Sigmoid colon (tissue), 7 donors: Measurements from ENCODE around the gene PRXL2A. TPM values are rescaled to one million over a fixed set of nuclear protein-coding genes. Genes with fewer than 3 reads are reported as not detected.
"Not testable (repeated sequence)": the region's sequence is repeated elsewhere in the genome, so short reads cannot be mapped to it uniquely, and the experiment has no call there.

ENCODE experiments used
- DNase-seq: peaks from one replicate; pipeline ENCODE4 v3.0.0-alpha.2; 2019
- H3K27ac ChIP-seq, 4 donors: fragments of 200-600 bp; sonication (generic); one replicate each; pipeline ENCODE4 v1.5.1; 2016 to 2019; ENCODE audit warnings: mild to moderate bottlenecking in 1 of 4
- H3K27me3 ChIP-seq, 3 donors: fragments of 200-600 bp; sonication (generic); one replicate each; pipeline ENCODE4 v1.5.1; 2019; ENCODE audit warnings: mild to moderate bottlenecking in 1 of 3
- H3K36me3 ChIP-seq, 4 donors: fragments of 200-600 bp; sonication (generic); one replicate each; pipeline ENCODE4 v1.5.1; 2016 to 2019
- H3K4me1 ChIP-seq, 4 donors: fragments of 200-600 bp; sonication (generic); one replicate each; pipeline ENCODE4 v1.5.1; 2017 to 2019
- H3K4me3 ChIP-seq, 4 donors: fragments of 200-600 bp; sonication (generic); one replicate each; pipeline ENCODE4 v1.5.1; 2017 to 2019; ENCODE audit warnings: mild to moderate bottlenecking in 2 of 4, moderate library complexity in 1 of 4
- H3K9me3 ChIP-seq, 4 donors: fragments of 200-600 bp in 3 of 4; sonication (generic) in 3 of 4; one replicate each; pipeline versions ENCODE4 v1.5.1 to v1.6.1; 2013 to 2019
- EP300 ChIP-seq, 4 donors: sonication (generic); formaldehyde crosslinking; IDR thresholded peaks; one replicate each; pipeline ENCODE4 v1.6.1; 2017; ENCODE audit warnings: antibody characterized with exemption in 4 of 4
- POLR2A ChIP-seq, 2 donors: fragments of 450-650 bp; IDR thresholded peaks; one replicate each; pipeline ENCODE4 v1.6.1; 2016; ENCODE audit warnings: antibody characterized with exemption in 2 of 2, mild to moderate bottlenecking in 2 of 2, moderate library complexity in 2 of 2
- POLR2AphosphoS5 ChIP-seq, 4 donors: sonication (generic); formaldehyde crosslinking; IDR thresholded peaks; one replicate each; pipeline ENCODE4 v1.6.1; 2017; ENCODE audit warnings: antibody characterized with exemption in 4 of 4
- WGBS, 2 donors: extraction: QIAGEN DNeasy Blood & Tissue Kit; methylation state at CpG; one replicate each; pipeline ENCODE4 v1.1.7; 2013; 5-methylcytosine and 5-hydroxymethylcytosine counted together
- intact Hi-C: fragments of 100-400 bp; cut with DNase I; formaldehyde crosslinking; loops from one replicate; pipeline ENCODE4 v1.15.1; 2023
- polyA plus RNA-seq, 3 donors: library from polyadenylated mRNA; stranded (reverse); fragments of 200-250 nt; gene quantifications; one replicate each; pipeline ENCODE4 v1.2.3, GENCODE V29; 2013
- total RNA-seq, 4 donors: library from RNA; depleted of rRNA; stranded (reverse); fragments of >200 nt; gene quantifications; one replicate each; pipeline ENCODE4 v1.1.0, GENCODE V29; 2016
- TF ChIP-seq, protein P1 (sequence below), 4 experiments: fragments of 450-650 bp in 3 of 4; fragments of 200-600 bp in 1 of 4; IDR thresholded peaks; one replicate each; pipeline ENCODE4 v1.5.1; 2016 to 2019; ENCODE audit warnings: antibody characterized with exemption in 4 of 4, mild to moderate bottlenecking in 3 of 4, moderate library complexity in 2 of 4
- donor health status: healthy with polysubstance abuse.
- donor health status: Bipolar disorder and iron deficiency.
- donor health status: healthy.

The PRXL2A gene
- total and polyA plus RNA-seq, 7 donors, result 33.3 to 63.5 (median 48.7) TPM

DNA sequence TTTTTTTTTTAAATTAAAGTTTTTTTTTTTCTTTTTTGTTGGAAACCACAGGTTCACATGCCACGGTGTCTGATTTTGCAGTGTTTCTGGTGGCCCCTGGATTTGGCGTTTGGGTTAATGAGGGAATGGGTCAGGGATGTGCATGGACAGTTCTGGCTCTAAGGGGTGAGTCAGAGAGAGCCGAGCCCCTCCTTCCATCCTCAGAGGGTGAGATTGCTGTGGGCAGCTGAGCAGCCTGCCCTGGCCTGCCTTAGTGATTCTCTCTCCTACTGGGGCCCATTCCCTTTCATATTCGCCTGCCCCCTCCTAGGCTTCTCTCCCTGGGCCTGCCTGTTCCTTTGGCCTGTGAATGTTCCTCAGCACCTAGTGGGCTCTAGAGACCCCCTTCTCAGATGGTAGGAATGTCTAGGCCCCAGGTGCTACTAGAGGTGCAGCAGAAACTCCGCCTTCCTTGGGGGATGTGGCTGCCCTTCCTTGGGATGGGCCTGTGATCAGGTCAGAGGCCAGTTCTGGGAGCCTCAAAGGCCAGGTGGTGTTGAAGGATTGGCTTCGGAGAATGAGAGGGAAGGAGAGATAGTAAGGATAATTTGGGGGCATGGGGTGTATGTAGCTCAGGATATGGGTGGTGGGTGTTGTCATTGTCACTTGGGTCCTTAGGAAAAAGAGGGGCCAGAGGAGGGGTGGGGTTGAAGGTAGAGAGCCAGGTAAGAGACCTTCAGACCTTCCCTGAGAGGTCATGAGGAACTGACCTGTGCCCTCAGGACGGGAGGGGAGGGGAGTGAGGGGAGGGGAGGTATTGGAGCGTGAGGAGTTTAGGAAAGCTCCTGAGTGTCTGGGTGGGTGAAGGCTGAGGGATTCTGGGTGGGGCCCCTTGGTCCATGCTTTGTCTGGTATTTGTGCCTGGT lies 65.6 kb downstream of the PRXL2A start:
- H3K9me3 ChIP-seq, result no peaks in the 10 kb centered on the region
- H3K4me1 ChIP-seq, result peaks cover 0 to 31% (median 30%) of the 10 kb centered on the region in 4 donors
- H3K36me3 ChIP-seq, result peaks cover 0 to 30% (median 0%) of the 10 kb centered on the region in 4 donors
- DNase-seq, result no peak
- no peaks in the 10 kb centered on the region for H3K27me3 ChIP-seq
- TF ChIP-seq POLR2A (IDR thresholded peaks at IDR 0.05) (no peak), EP300 (IDR thresholded peaks at IDR 0.05) (no peak), POLR2AphosphoS5 (IDR thresholded peaks at IDR 0.05) (no peak)
- TF ChIP-seq, protein P1, sequence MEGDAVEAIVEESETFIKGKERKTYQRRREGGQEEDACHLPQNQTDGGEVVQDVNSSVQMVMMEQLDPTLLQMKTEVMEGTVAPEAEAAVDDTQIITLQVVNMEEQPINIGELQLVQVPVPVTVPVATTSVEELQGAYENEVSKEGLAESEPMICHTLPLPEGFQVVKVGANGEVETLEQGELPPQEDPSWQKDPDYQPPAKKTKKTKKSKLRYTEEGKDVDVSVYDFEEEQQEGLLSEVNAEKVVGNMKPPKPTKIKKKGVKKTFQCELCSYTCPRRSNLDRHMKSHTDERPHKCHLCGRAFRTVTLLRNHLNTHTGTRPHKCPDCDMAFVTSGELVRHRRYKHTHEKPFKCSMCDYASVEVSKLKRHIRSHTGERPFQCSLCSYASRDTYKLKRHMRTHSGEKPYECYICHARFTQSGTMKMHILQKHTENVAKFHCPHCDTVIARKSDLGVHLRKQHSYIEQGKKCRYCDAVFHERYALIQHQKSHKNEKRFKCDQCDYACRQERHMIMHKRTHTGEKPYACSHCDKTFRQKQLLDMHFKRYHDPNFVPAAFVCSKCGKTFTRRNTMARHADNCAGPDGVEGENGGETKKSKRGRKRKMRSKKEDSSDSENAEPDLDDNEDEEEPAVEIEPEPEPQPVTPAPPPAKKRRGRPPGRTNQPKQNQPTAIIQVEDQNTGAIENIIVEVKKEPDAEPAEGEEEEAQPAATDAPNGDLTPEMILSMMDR (IDR thresholded peaks at IDR 0.05), result no peak
- 75 to 87% methylated on average over 8 of the region's 8 CpGs for WGBS, 2 donors
- H3K27ac ChIP-seq, result peak overlapping the region in 1 of 4 donors; percentile 2
- no peak overlapping the region for H3K4me3 ChIP-seq
- intact Hi-C loops, result no loop called here

DNA sequence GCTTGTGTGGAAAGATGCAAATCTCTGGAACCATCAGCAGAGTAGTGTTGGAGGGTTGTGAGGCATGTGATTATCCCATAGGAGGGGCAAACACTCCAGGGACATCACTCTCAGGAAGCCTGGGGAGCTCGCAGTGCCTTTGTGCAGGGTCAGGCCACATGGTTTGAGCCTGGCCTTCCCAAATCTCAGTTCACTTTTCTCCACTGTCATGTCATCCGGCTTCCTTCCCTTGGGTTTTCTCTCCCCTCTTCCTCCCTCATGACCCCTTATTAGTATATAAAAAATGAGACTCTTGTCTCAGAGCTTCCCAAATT lies 66.2 kb downstream of the PRXL2A start:
- H3K36me3 ChIP-seq, result peaks cover 0 to 30% (median 0%) of the 10 kb centered on the region in 4 donors
- intact Hi-C loops, result no loop called here
- H3K4me3 ChIP-seq, result no peak overlapping the region
- H3K4me1 ChIP-seq, result peaks cover 0 to 29% (median 27%) of the 10 kb centered on the region in 4 donors
- H3K27ac ChIP-seq, result peak overlapping the region in 1 of 4 donors; percentile 2
- no peaks in the 10 kb centered on the region for H3K27me3 ChIP-seq
- TF ChIP-seq POLR2AphosphoS5 (IDR thresholded peaks at IDR 0.05) (no peak), EP300 (IDR thresholded peaks at IDR 0.05) (no peak), POLR2A (IDR thresholded peaks at IDR 0.05) (no peak)
- TF ChIP-seq, protein P1 (IDR thresholded peaks at IDR 0.05), result no peak
- no peaks in the 10 kb centered on the region for H3K9me3 ChIP-seq
- no peak for DNase-seq
- 78 to 84% methylated on average over 2 of the region's 2 CpGs for WGBS, 2 donors

GRCh38 chr10:80474941-80475340 lies 66.6 kb downstream of the PRXL2A start:
- Histone ChIP-seq H3K27ac (no peak overlapping the region), H3K4me1 (peaks cover 0 to 29% (median 26%) of the 10 kb centered on the region in 4 donors)
- DNase-seq, result no peak

DNA sequence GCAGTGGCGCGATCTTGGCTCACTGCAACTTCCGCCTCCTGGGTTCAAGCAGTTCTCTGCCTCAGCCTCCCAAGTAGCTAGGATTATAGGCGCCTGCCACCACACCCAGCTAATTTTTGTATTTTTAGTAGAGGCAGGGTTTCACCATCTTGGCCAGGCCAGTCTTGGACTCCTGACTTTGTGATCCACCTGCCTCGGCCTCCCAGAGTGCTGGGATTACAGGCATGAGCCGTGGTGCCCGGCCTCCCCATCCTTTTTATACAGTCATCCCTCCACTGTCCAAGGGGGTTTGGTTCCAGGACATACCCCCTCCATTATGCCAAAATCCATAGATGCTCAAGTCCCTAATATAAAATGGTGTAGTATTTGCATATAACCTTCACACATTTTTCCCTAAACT lies 67.3 kb downstream of the PRXL2A start:
- intact Hi-C loops, H3K27ac ChIP-seq, H3K4me3 ChIP-seq, H3K27me3 ChIP-seq, DNase-seq, H3K9me3 ChIP-seq: not testable (repeated sequence)
- Histone ChIP-seq H3K36me3 (peaks cover 0 to 19% (median 0%) of the 10 kb centered on the region in 4 donors), H3K4me1 (peaks cover 0 to 29% (median 26%) of the 10 kb centered on the region in 4 donors)
- WGBS, 2 donors, result 96 to 97% methylated on average over 7 of the region's 7 CpGs

More at GRCh38 chr10:80474941-80475340, 66.6 kb downstream of the PRXL2A start:
- TF ChIP-seq POLR2AphosphoS5 (IDR thresholded peaks at IDR 0.05), result no peak
- Histone ChIP-seq H3K9me3 (no peaks in the 10 kb centered on the region), H3K27me3 (no peaks in the 10 kb centered on the region), H3K4me3 (no peak overlapping the region), H3K36me3 (peaks cover 0 to 26% (median 0%) of the 10 kb centered on the region in 4 donors)
- intact Hi-C loops, result no loop called here
- 82 to 88% methylated on average over 3 of the region's 3 CpGs for WGBS, 2 donors

DNA sequence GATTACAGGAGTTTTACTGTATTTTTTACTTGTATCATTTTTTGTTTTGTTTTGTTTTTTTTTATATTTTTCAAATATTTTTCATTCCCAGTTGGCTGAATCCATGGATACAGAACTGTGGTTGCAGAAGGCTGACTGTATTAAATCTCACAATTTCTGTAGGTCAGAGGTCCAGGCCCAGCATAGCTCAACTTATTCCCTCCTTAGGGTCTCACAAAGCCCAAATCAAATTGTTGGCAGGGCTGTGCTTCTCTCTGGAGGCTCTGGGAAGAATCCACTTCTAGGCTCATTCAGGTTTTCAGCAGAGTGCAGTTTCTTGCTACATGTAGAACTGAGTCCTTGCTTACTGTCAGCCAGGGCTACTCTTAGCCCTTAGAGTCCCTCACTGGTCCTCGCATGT lies 68.3 kb downstream of the PRXL2A start:
- Histone ChIP-seq H3K27me3 (no peaks in the 10 kb centered on the region), H3K4me3 (no peak overlapping the region), H3K4me1 (peaks cover 0 to 27% (median 23%) of the 10 kb centered on the region in 4 donors), H3K27ac (no peak overlapping the region), H3K9me3 (no peaks in the 10 kb centered on the region), H3K36me3 (peaks cover 0 to 10% (median 0%) of the 10 kb centered on the region in 4 donors)
- peak; percentile 17 for DNase-seq
- intact Hi-C loops, result no loop called here
- 96 to 99% methylated on average over 1 of the region's 1 CpG for WGBS, 2 donors
- TF ChIP-seq POLR2AphosphoS5 (IDR thresholded peaks at IDR 0.05) (no peak), POLR2A (IDR thresholded peaks at IDR 0.05) (no peak), EP300 (IDR thresholded peaks at IDR 0.05) (no peak)
- TF ChIP-seq, protein P1 (IDR thresholded peaks at IDR 0.05), result no peak
